Tibial nerve (tissue), 4 donors: ENCODE results near the gene MCF2L2. TPM values are rescaled to one million over a fixed set of nuclear protein-coding genes. Genes with fewer than 3 reads are reported as not detected.
A peak's percentile ranks its signal among the peaks of the same experiment; 100 is the strongest.

Experiments
- DNase-seq, 2 donors: peaks; one replicate each; pipeline ENCODE4 v3.0.0-alpha.2; 2019; ENCODE audit warnings: low spot score in 2 of 2
- H3K27ac ChIP-seq, 4 donors: fragments of 200-600 bp; sonication (generic) in 3 of 4; one replicate each; pipeline ENCODE4 v1.5.1; 2017 to 2019; ENCODE audit warnings: mild to moderate bottlenecking in 1 of 4
- H3K27me3 ChIP-seq, 2 donors: fragments of 200-600 bp; sonication (generic) in 1 of 2; one replicate each; pipeline versions ENCODE4 v1.5.1 to v1.6.0; 2017 to 2019
- H3K36me3 ChIP-seq, 3 donors: fragments of 200-600 bp; sonication (generic); one replicate each; pipeline ENCODE4 v1.5.1; 2018 to 2019
- H3K4me1 ChIP-seq, 4 donors: fragments of 200-600 bp; sonication (generic) in 3 of 4; one replicate each; pipeline ENCODE4 v1.5.1; 2017 to 2019
- H3K4me3 ChIP-seq, 4 donors: fragments of 200-600 bp; sonication (generic) in 3 of 4; one replicate each; pipeline ENCODE4 v1.5.1; 2017 to 2019; ENCODE audit warnings: mild to moderate bottlenecking in 1 of 4, moderate library complexity in 1 of 4
- H3K9me3 ChIP-seq, 4 donors: fragments of 200-600 bp; sonication (generic) in 3 of 4; one replicate each; pipeline ENCODE4 v1.5.1; 2017 to 2019
- CTCF ChIP-seq, 5 experiments: fragments of 200-600 bp in 3 of 5; fragments of 450-650 bp in 2 of 5; sonication (generic) in 3 of 5; IDR thresholded peaks; one replicate each; pipeline ENCODE4 v1.5.1; 2016 to 2019; ENCODE audit warnings: antibody characterized with exemption in 5 of 5, mild to moderate bottlenecking in 3 of 5, moderate library complexity in 2 of 5
- EP300 ChIP-seq, 2 donors: sonication (generic); formaldehyde crosslinking; IDR thresholded peaks; one replicate each; pipeline ENCODE4 v1.6.1; 2017; ENCODE audit warnings: antibody characterized with exemption in 2 of 2, mild to moderate bottlenecking in 1 of 2
- POLR2A ChIP-seq, 2 donors: fragments of 450-650 bp; IDR thresholded peaks; one replicate each; pipeline ENCODE4 v1.6.1; 2017; ENCODE audit warnings: antibody characterized with exemption in 2 of 2, mild to moderate bottlenecking in 2 of 2, moderate library complexity in 2 of 2
- WGBS, 2 donors: methylation state at CpG; one replicate each; pipeline ENCODE4 v1.1.5; 2018; 5-methylcytosine and 5-hydroxymethylcytosine counted together
- total RNA-seq, 4 donors: library from RNA; depleted of rRNA; stranded (reverse); fragments of >200 nt; gene quantifications; one replicate each; pipeline ENCODE4 v1.1.0, GENCODE V29; 2016

MCF2L2 gene
- total RNA-seq, 4 donors from 2014 or later, result 0.90 to 24.9 (median 1.8) TPM

DNA sequence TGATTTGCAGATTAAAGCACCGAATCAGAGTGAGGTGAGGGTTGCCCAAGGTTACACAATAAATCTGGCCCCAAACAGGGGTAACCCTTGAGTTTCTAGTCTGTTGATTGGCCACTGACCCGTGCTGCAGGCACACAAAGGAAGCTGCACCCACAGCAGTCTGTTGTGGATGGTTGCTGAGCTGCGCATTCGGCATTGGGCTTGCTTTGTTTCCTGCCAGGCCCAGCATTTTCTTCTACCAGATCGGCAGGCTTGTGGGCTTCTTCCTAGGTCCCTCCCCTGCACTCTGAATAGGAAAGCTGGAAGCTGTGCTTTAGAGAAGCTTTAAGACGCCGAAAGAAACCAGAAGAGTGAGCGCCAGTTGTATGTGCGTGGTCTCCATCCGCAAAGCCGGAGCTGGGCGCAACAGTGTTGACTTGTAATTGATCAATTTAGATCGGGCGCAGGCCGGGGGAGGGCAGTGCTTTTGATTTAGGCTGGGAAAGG lies 163.2 kb downstream of the MCF2L2 start:
- Histone ChIP-seq H3K9me3 (no peaks in the 10 kb centered on the region), H3K4me3 (peak overlapping the region in 3 of 4 donors; percentile 14 to 22 (median 15)), H3K4me1 (peaks cover 0 to 71% (median 30%) of the 10 kb centered on the region in 4 donors), H3K27me3 (no peaks in the 10 kb centered on the region), H3K27ac (peak overlapping the region; percentile 67 to 89 (median 78)), H3K36me3 (peaks cover 0 to 10% (median 0%) of the 10 kb centered on the region in 3 donors)
- no peak for DNase-seq
- TF ChIP-seq POLR2A (IDR thresholded peaks at IDR 0.05) (no peak), EP300 (IDR thresholded peaks at IDR 0.05) (peak in 1 of 2 donors; percentile 25)
- WGBS, 2 donors, result 33 to 52% methylated on average over 15 of the region's 15 CpGs

DNA sequence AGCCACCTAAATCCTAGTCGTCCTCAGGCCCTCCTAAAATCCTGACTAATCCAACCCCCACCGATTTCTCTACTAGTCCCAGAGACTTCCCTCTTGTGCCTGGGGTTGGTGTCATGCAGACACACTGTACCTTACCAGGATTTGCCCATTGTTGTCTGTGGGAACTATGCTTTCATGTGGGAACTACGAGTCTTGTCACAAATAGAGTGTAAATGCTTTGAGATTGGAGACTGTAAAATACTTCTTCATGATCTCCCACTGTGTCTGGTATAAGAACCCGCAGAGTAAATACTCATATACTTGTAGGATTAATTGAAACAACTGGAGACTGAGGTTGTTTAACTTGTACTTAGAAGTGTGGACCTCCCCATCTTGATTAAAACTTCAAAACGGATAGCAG lies 164.2 kb downstream of the MCF2L2 start:
- no peaks in the 10 kb centered on the region for H3K27me3 ChIP-seq
- H3K36me3 ChIP-seq, result peaks cover 0 to under 1% (median 0%) of the 10 kb centered on the region in 3 donors
- DNase-seq, result no peak
- no peak overlapping the region for H3K4me3 ChIP-seq
- H3K4me1 ChIP-seq, result peaks cover 0 to 77% (median 33%) of the 10 kb centered on the region in 4 donors
- TF ChIP-seq EP300 (IDR thresholded peaks at IDR 0.05), result no peak
- no peak for TF ChIP-seq CTCF (IDR thresholded peaks at IDR 0.05)
- no peak for TF ChIP-seq POLR2A (IDR thresholded peaks at IDR 0.05)
- WGBS, 2 donors, result 58 to 60% methylated on average over 5 of the region's 5 CpGs
- no peaks in the 10 kb centered on the region for H3K9me3 ChIP-seq
- peak overlapping the region; percentile 67 to 89 (median 78) for H3K27ac ChIP-seq

- TF ChIP-seq CTCF (IDR thresholded peaks at IDR 0.05) (no peak), POLR2A (IDR thresholded peaks at IDR 0.05) (no peak), EP300 (IDR thresholded peaks at IDR 0.05) (no peak)
- Histone ChIP-seq H3K9me3 (no peaks in the 10 kb centered on the region), H3K4me1 (peaks cover 0 to 71% (median 35%) of the 10 kb centered on the region in 4 donors), H3K36me3 (no peaks in the 10 kb centered on the region), H3K27me3 (no peaks in the 10 kb centered on the region), H3K4me3 (no peak overlapping the region), H3K27ac (peak overlapping the region; percentile 26 to 89 (median 78))
- DNase-seq, result no peak
- WGBS, 2 donors, result 85 to 91% methylated on average over 3 of the region's 3 CpGs
Measured at GRCh38 chr3:183262875-183263378, 165.5 kb downstream of the MCF2L2 start.

DNA sequence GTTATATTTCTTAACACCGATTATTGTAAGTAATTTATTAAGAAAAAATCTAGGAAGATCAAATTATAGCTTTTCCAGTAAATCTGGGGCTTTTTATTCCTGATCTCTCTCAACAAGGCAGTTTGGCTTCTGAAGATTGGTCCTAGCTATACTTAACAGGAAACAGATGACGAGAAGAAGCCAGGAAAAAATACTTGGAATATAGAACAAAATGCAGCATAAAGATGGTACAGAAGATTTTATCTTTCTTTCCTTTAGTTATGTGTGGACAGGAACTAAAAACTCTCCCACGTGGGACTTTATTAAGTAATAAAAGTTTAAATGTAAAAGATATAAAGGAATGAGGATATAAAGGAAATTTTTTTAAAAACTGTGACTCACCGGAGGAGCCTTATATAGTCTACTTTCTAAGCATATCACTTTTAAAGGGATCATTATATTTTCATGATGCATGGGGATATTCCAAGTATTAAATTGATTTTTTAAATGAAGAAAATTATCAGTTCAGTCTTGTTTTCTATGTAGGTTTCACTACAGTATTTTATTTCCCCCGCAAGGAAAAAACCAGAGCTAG lies 167.2 kb downstream of the MCF2L2 start:
- H3K27me3 ChIP-seq, result no peaks in the 10 kb centered on the region
- no peaks in the 10 kb centered on the region for H3K36me3 ChIP-seq
- TF ChIP-seq EP300 (IDR thresholded peaks at IDR 0.05) (no peak), CTCF (IDR thresholded peaks at IDR 0.05) (no peak), POLR2A (IDR thresholded peaks at IDR 0.05) (no peak)
- WGBS, 2 donors, result 65 to 66% methylated on average over 5 of the region's 5 CpGs
- no peak for DNase-seq
- H3K9me3 ChIP-seq, result no peaks in the 10 kb centered on the region
- no peak overlapping the region for H3K4me3 ChIP-seq
- H3K4me1 ChIP-seq, result peaks cover 0 to 64% (median 31%) of the 10 kb centered on the region in 4 donors
- peak overlapping the region; percentile 76 to 98 (median 86) for H3K27ac ChIP-seq

GRCh38 chr3:183260167-183260904 lies 168.1 kb downstream of the MCF2L2 start:
- no peaks in the 10 kb centered on the region for H3K27me3 ChIP-seq
- H3K9me3 ChIP-seq, result no peaks in the 10 kb centered on the region
- 40 to 41% methylated on average over 7 of the region's 7 CpGs for WGBS, 2 donors
- DNase-seq, result no peak
- H3K4me3 ChIP-seq, result no peak overlapping the region
- TF ChIP-seq EP300 (IDR thresholded peaks at IDR 0.05) (peak in 1 of 2 donors; percentile 68), POLR2A (IDR thresholded peaks at IDR 0.05) (no peak)
- H3K36me3 ChIP-seq, result no peaks in the 10 kb centered on the region
- H3K27ac ChIP-seq, result peak overlapping the region; percentile 76 to 98 (median 86)
- peaks cover 0 to 62% (median 28%) of the 10 kb centered on the region in 4 donors for H3K4me1 ChIP-seq

- TF ChIP-seq POLR2A (IDR thresholded peaks at IDR 0.05), result no peak
- no peak for TF ChIP-seq CTCF (IDR thresholded peaks at IDR 0.05)
- TF ChIP-seq EP300 (IDR thresholded peaks at IDR 0.05), result no peak
- no peaks in the 10 kb centered on the region for H3K36me3 ChIP-seq
- H3K4me1 ChIP-seq, result peaks cover 0 to 59% (median 26%) of the 10 kb centered on the region in 4 donors
- H3K27me3 ChIP-seq, result no peaks in the 10 kb centered on the region
- H3K27ac ChIP-seq, result peak overlapping the region; percentile 76 to 98 (median 86)
- no peak overlapping the region for H3K4me3 ChIP-seq
- no peak for DNase-seq
- 40 to 54% methylated on average over 2 of the region's 2 CpGs for WGBS, 2 donors
- no peaks in the 10 kb centered on the region for H3K9me3 ChIP-seq
Measured at GRCh38 chr3:183259621-183260020, 168.8 kb downstream of the MCF2L2 start.
